B cell (primary cell): ENCODE results near the gene ADGRL2. TPM values are rescaled to one million over a fixed set of nuclear protein-coding genes. Genes with fewer than 3 reads are reported as not detected.

Source experiments
- ATAC-seq: fragments of 200-7000 bp; cut with Tn5 transposase; one replicate; pipeline ENCODE4 v1.10.0; 2021; ENCODE audit warnings: low read depth, mild to moderate bottlenecking, moderate number of reproducible peaks, moderate library complexity
- CTCF ChIA-PET: fragments of 350-600 bp; sonication (Branson Sonifier 250); formaldehyde crosslinking; loops from one replicate; lab custom pipeline; 2021; ENCODE audit warnings: antibody characterized with exemption, inconsistent platforms; lab: Charles Lee
- POLR2A ChIA-PET: fragments of 350-600 bp; sonication (Branson Sonifier 250); formaldehyde crosslinking; loops from one replicate; lab custom pipeline; 2021; ENCODE audit warnings: antibody characterized with exemption; lab: Charles Lee
- DNase-seq: peaks from one replicate; pipeline ENCODE4 v3.0.0; 2013
- H2AFZ ChIP-seq: 2 replicates; pipeline ENCODE4 v1.6.1; 2012; ENCODE audit warnings: mild to moderate bottlenecking, low read depth, low read length; ENCODE audit not compliant: insufficient read depth, poor library complexity, severe bottlenecking
- H3K27ac ChIP-seq, 2 donors: 1 replicate in 1 of 2; 2 replicates in 1 of 2; pipeline ENCODE4 v1.5.1; 2012 to 2013; ENCODE audit warnings: low read length in 2 of 2, mild to moderate bottlenecking in 2 of 2, moderate library complexity in 1 of 2
- H3K27me3 ChIP-seq, 4 experiments: fragments of 200-600 bp in 1 of 4; sonication (generic) in 1 of 4; replicated peaks in 1 of 4; 1 replicate in 2 of 4; 2 replicates in 2 of 4; pipeline versions ENCODE4 v1.6.1 to v1.7.0; 2013 to 2016; ENCODE audit warnings: low read length in 3 of 4, mild to moderate bottlenecking in 2 of 4, mixed read lengths in 1 of 4, moderate library complexity in 1 of 4; ENCODE audit not compliant: insufficient read depth in 4 of 4, control insufficient read depth in 3 of 4; ENCODE audit errors: control extremely low read depth in 1 of 4
- H3K36me3 ChIP-seq, 2 experiments: replicated peaks in 1 of 2; 1 replicate in 1 of 2; 2 replicates in 1 of 2; pipeline versions ENCODE4 v1.6.1 to v1.7.1; 2013; ENCODE audit warnings: low read length in 1 of 2; ENCODE audit not compliant: insufficient read depth in 2 of 2, control insufficient read depth in 1 of 2; ENCODE audit errors: control extremely low read depth in 1 of 2, extremely low read depth in 1 of 2
- H3K4me1 ChIP-seq, 2 donors: fragments of 200-600 bp in 1 of 2; sonication (generic) in 1 of 2; 1 replicate in 1 of 2; 2 replicates in 1 of 2; pipeline versions ENCODE4 v1.5.1 to v1.6.1; 2013 to 2017; ENCODE audit warnings: low read length in 2 of 2; ENCODE audit not compliant: control insufficient read depth in 2 of 2, insufficient read depth in 2 of 2
- H3K4me2 ChIP-seq: replicated peaks from 2 replicates; pipeline ENCODE3; 2012; ENCODE audit warnings: mild to moderate bottlenecking, low read depth, low read length; ENCODE audit not compliant: poor library complexity, severe bottlenecking
- H3K4me3 ChIP-seq, 5 experiments: fragments of 200-600 bp in 1 of 5; sonication (generic) in 1 of 5; 1 replicate in 3 of 5; 2 replicates in 2 of 5; pipeline versions ENCODE4 v1.5.1 to v1.7.0; 2011 to 2016; ENCODE audit warnings: low read length in 4 of 5, mild to moderate bottlenecking in 4 of 5, low read depth in 2 of 5, control low read depth in 1 of 5, moderate library complexity in 1 of 5; ENCODE audit not compliant: insufficient read depth in 1 of 5; ENCODE audit errors: control extremely low read depth in 1 of 5, extremely low read depth in 1 of 5
- H3K79me2 ChIP-seq: fragments of 200-600 bp; sonication (generic); one replicate; pipeline ENCODE4 v1.6.0; 2016; ENCODE audit warnings: low read length; ENCODE audit not compliant: control insufficient read depth, insufficient read depth
- H3K9ac ChIP-seq: fragments of 200-600 bp; sonication (generic); 2 replicates; pipeline ENCODE4 v1.6.1; 2017; ENCODE audit warnings: mild to moderate bottlenecking, low read length, moderate library complexity
- H3K9me3 ChIP-seq, 3 donors: one replicate each; pipeline versions ENCODE4 v1.6.1 to v1.7.1; 2013; ENCODE audit warnings: low read length in 2 of 3; ENCODE audit not compliant: control insufficient read depth in 2 of 3, insufficient read depth in 1 of 3; ENCODE audit errors: control extremely low read depth in 1 of 3
- H4K20me1 ChIP-seq: 2 replicates; pipeline ENCODE4 v1.6.0; 2012; ENCODE audit warnings: mild to moderate bottlenecking, low read length; ENCODE audit not compliant: insufficient read depth, control insufficient read depth, poor library complexity, severe bottlenecking
- H3K27ac Mint-ChIP-seq: one replicate; pipeline ENCODE4 v1.8.0; 2021; ENCODE audit warnings: mixed read lengths
- H3K27me3 Mint-ChIP-seq: one replicate; pipeline ENCODE4 v1.8.0; 2021; ENCODE audit warnings: mixed read lengths
- H3K4me1 Mint-ChIP-seq: one replicate; pipeline ENCODE4 v1.8.0; 2021; ENCODE audit warnings: mixed read lengths
- H3K4me3 Mint-ChIP-seq: one replicate; pipeline ENCODE4 v1.8.0; 2021; ENCODE audit warnings: mixed read lengths
- H3K9me3 Mint-ChIP-seq: one replicate; pipeline ENCODE4 v1.8.0; 2022; ENCODE audit warnings: mixed read lengths; ENCODE audit not compliant: insufficient read depth
- CTCF ChIP-seq: fragments of 200-600 bp; IDR thresholded peaks from one replicate; pipeline ENCODE4 v1.8.0; 2022; ENCODE audit warnings: antibody characterized with exemption, mild to moderate bottlenecking
- EZH2 ChIP-seq: IDR thresholded peaks from 2 replicates; pipeline ENCODE4 v1.6.1; 2012; ENCODE audit warnings: borderline replicate concordance, low read depth, mild to moderate bottlenecking, moderate library complexity, low read length; ENCODE audit not compliant: insufficient read depth, poor library complexity, severe bottlenecking
- WGBS: methylation state at CpG from one replicate; pipeline ENCODE4 v1.1.5; 2013; ENCODE audit warnings: missing lambda C conversion rate; ENCODE audit not compliant: insufficient coverage; 5-methylcytosine and 5-hydroxymethylcytosine counted together
- intact Hi-C: fragments of 100-400 bp; cut with micrococcal nuclease; formaldehyde crosslinking; loops from one replicate; pipeline ENCODE4 v1.10.0; 2022
- polyA plus RNA-seq: library from polyadenylated mRNA; depleted of rRNA; stranded (reverse); fragments of >200 nt; gene quantifications from 2 replicates; pipeline ENCODE4 v1.2.3, GENCODE V29; 2012
- total RNA-seq, 2 donors: library from RNA; stranded (reverse); fragments of 120-200 nt in 1 of 2; gene quantifications; 1 replicate in 1 of 2; 2 replicates in 1 of 2; pipeline versions ENCODE4 v1.2.3 to v1.2.4, GENCODE V29; 2013 to 2022

ADGRL2 gene
- total and polyA plus RNA-seq, 2 donors (not counting 1 experiment from before 2014, with no cell fraction given), result not detected

DNA sequence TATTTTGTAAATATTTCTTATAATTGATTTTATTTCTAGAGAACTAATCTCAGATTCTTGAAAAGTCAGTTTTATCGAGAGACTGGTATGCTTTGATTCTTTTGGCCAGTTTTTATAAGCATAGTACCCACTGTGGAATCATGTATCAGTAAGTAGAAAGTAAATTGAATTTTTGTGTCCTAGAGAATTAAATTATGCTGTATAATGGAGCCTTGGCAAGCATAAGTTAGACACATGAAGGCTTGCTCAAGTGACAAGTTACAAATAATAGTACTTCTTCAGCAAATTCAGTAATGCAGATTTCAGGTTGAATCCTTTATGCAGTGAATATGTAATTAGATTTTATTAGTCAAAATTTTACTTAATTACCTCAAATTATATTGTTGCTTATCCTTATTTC, 40.1 kb downstream of the ADGRL2 start:
- no peak for TF ChIP-seq EZH2
- TF ChIP-seq CTCF, result no peak
- Histone ChIP-seq H3K4me3 (no peak overlapping the region), H4K20me1 (no peaks in the 10 kb centered on the region), H3K4me1 (no peaks in the 10 kb centered on the region), H3K79me2 (no peaks in the 10 kb centered on the region), H3K9ac (no peak overlapping the region), H3K4me2 (no peak overlapping the region), H3K9me3 (no peaks in the 10 kb centered on the region), H3K27ac (no peak overlapping the region), H2AFZ (no peak overlapping the region), H3K27me3 (no peaks in the 10 kb centered on the region), H3K36me3 (no peaks in the 10 kb centered on the region)
- no peak overlapping the region for H3K27ac Mint-ChIP-seq
- no peak for DNase-seq
- WGBS, result 100% methylated on average over 1 of the region's 1 CpG
- intact Hi-C loops, result no loop called here
- POLR2A ChIA-PET, result no interaction called here
- H3K27me3 Mint-ChIP-seq, result no peaks in the 10 kb centered on the region
- no peaks in the 10 kb centered on the region for H3K4me1 Mint-ChIP-seq
- CTCF ChIA-PET, result no interaction called here
- H3K4me3 Mint-ChIP-seq, result no peak overlapping the region
- ATAC-seq, result no peak
- H3K9me3 Mint-ChIP-seq, result no peaks in the 10 kb centered on the region

DNA sequence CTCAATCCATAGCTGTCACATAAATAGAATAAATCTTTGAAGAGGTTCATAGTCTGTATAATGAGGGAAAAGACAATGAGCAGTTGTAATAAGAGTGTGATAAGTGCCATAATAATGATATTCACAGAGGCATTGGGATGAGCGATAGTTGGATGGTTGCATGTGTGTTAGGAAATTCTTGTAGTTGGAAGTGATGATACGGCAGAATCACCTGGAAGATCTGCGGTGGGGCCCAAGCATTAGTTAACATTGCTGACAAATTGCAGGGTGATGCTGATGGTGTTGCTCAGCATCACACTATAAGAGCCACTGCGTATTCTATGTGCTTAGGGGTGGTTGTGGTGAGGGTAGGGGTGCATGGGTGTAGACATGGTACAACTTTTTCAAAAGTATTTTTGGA, 41.1 kb downstream of the ADGRL2 start:
- Histone ChIP-seq H3K4me3 (no peak overlapping the region), H3K4me1 (no peaks in the 10 kb centered on the region), H3K4me2 (no peak overlapping the region), H3K36me3 (no peaks in the 10 kb centered on the region), H4K20me1 (no peaks in the 10 kb centered on the region), H3K9ac (no peak overlapping the region), H3K27ac (no peak overlapping the region), H3K27me3 (no peaks in the 10 kb centered on the region), H3K9me3 (no peaks in the 10 kb centered on the region), H2AFZ (no peak overlapping the region), H3K79me2 (no peaks in the 10 kb centered on the region)
- ATAC-seq, result no peak
- H3K4me1 Mint-ChIP-seq, result no peaks in the 10 kb centered on the region
- H3K4me3 Mint-ChIP-seq, result no peak overlapping the region
- no peak for DNase-seq
- H3K27ac Mint-ChIP-seq, result no peak overlapping the region
- 61% methylated on average over 3 of the region's 4 CpGs for WGBS
- no peaks in the 10 kb centered on the region for H3K9me3 Mint-ChIP-seq
- POLR2A ChIA-PET, result no interaction called here
- no peaks in the 10 kb centered on the region for H3K27me3 Mint-ChIP-seq
- no peak for TF ChIP-seq CTCF
- no peak for TF ChIP-seq EZH2
- intact Hi-C loops, result no loop called here
- CTCF ChIA-PET, result no interaction called here
